HPDE6-E6E7 (cell line): ENCODE measurements around the gene ADAM30.

Experiments used
- DNase-seq: peaks from one replicate; pipeline ENCODE4 v3.0.0; 2011; ENCODE audit warnings: missing footprints; ENCODE audit errors: extremely low spot score

The ADAM30 gene

GRCh38 chr1:119896303-119896702, at the start of gene ADAM30:
Gene ADAM30, minus strand, starts transcription at chr1:119896515. Its CDS starts 179 bp downstream, at chr1:119896336.
- DNase-seq = no peak

GRCh38 chr1:119943216-119943615, 46.9 kb upstream of the ADAM30 start:
- no peak for DNase-seq

- DNase-seq = no peak
Observed at GRCh38 chr1:119941392-119941791, 45.1 kb upstream of the ADAM30 start.

GRCh38 chr1:119940697-119941096, 44.4 kb upstream of the ADAM30 start:
- no peak for DNase-seq

GRCh38 chr1:119937198-119937597, 40.9 kb upstream of the ADAM30 start:
- DNase-seq = no peak

GRCh38 chr1:119935915-119936314, 39.6 kb upstream of the ADAM30 start:
- no peak for DNase-seq

GRCh38 chr1:119935373-119935772, 39.1 kb upstream of the ADAM30 start:
- no peak for DNase-seq

GRCh38 chr1:119933397-119933796, 37.1 kb upstream of the ADAM30 start:
- no peak for DNase-seq

- DNase-seq = no peak
Observed at GRCh38 chr1:119929643-119930315, 33.5 kb upstream of the ADAM30 start.

GRCh38 chr1:119926553-119926952, 30.2 kb upstream of the ADAM30 start:
- DNase-seq = no peak

- DNase-seq = no peak
Observed at GRCh38 chr1:119924948-119925898, 28.9 kb upstream of the ADAM30 start.

- no peak for DNase-seq
Observed at GRCh38 chr1:119920104-119920968, 24.0 kb upstream of the ADAM30 start.

GRCh38 chr1:119919241-119919640, 22.9 kb upstream of the ADAM30 start:
- DNase-seq = no peak

- DNase-seq = no peak
Observed at GRCh38 chr1:119918301-119918700, 22.0 kb upstream of the ADAM30 start.

GRCh38 chr1:119917304-119918055, 21.2 kb upstream of the ADAM30 start:
- peak; percentile 14 for DNase-seq

GRCh38 chr1:119915517-119915916, 19.2 kb upstream of the ADAM30 start:
- no peak for DNase-seq

- no peak for DNase-seq
Observed at GRCh38 chr1:119914071-119914470, 17.8 kb upstream of the ADAM30 start.

- no peak for DNase-seq
Observed at GRCh38 chr1:119912963-119913362, 16.6 kb upstream of the ADAM30 start.

- no peak for DNase-seq
Observed at GRCh38 chr1:119911775-119912174, 15.5 kb upstream of the ADAM30 start.

- DNase-seq = no peak
Observed at GRCh38 chr1:119910618-119911017, 14.3 kb upstream of the ADAM30 start.

- no peak for DNase-seq
Observed at GRCh38 chr1:119909890-119910596, 13.7 kb upstream of the ADAM30 start.
